MM.1S (cell line): ENCODE results near the gene EFTUD2.

Source experiments
- CTCF ChIP-seq: fragments of 300-600 bp; sonication (generic); IDR thresholded peaks from 2 replicates; pipeline ENCODE4 v1.5.1; 2016; ENCODE audit warnings: antibody characterized with exemption, low read length, mixed read lengths
- EZH2 ChIP-seq: fragments of 300-600 bp; sonication (generic); optimal IDR thresholded peaks from 2 replicates; pipeline ENCODE3; 2017; ENCODE audit warnings: low read depth, mild to moderate bottlenecking, antibody characterized with exemption, low read length, mixed read lengths
- EZH2phosphoT487 ChIP-seq: fragments of 300-600 bp; sonication (generic); IDR thresholded peaks from 2 replicates; pipeline ENCODE4 v1.6.1; 2018; ENCODE audit warnings: antibody characterized with exemption, low read length

GRCh38 chr17:44829523-44830358 lies 69.5 kb downstream of the EFTUD2 start, which contains the start of gene GJC1:
- no peak for TF ChIP-seq CTCF
- no peak for TF ChIP-seq EZH2
- TF ChIP-seq EZH2phosphoT487, result no peak
